ENCODE measurements around the gene ENOX1.

The ENOX1 gene

DNA sequence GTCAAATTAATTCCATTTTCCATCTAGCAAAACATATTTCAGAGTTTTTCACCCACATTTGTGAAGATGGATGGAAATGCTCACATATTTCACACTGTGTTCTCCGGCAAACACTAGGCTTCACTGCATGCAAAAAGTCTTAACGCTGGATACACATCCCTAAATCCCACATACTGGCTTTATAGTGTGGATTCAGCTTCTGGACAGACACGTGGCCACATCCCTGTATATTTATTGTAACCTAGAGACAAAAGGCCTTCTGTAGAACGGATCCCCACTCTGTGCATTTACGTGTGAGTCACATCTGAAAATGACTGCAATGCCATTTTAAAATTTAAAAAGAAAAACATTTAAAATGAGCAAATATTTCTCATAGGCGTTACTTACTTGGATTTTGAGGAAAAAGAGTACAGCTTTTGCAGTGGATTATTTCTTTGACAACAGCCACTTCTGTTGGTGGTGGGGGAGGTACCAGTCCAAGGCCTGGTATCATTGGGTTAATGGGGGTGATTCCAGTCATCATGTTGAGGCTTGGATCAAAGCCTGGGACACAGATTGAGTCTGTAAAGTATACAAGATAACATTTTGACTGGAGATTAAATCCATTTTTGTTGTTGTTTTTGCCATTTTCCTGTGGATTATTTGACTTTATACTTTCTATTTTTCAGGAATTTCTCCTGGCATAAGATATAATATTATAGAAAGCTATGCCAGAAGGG, 425.7 kb downstream of the ENOX1 start:
- Histone ChIP-seq H3K4ac (ENCODE audit: low read depth in 1 of 2, low read length in 2 of 2) (peak overlapping the region in 1 of 2 experiments; percentile 26), H2BK15ac (ENCODE audit: low read depth, poor library complexity, severe bottlenecking) (no peak overlapping the region), H4K8ac (ENCODE audit: low read length) (no peak overlapping the region), H3K9me3 (ENCODE audit: control insufficient read depth, low read length) (no peaks in the 10 kb centered on the region), H2BK120ac (ENCODE audit: low read depth, low read length) (no peak overlapping the region), H2BK12ac (ENCODE audit: low read length in 2 of 2) (no peak overlapping the region), H3K4me2 (ENCODE audit: low read length, poor library complexity, severe bottlenecking) (no peak overlapping the region), H2AFZ (ENCODE audit: low read depth, low read length) (no peak overlapping the region), H3K27me3 (ENCODE audit: control insufficient read depth in 1 of 2, insufficient read depth in 1 of 2, low read length in 2 of 2) (no peaks in the 10 kb centered on the region), H3K36me3 (ENCODE audit: control insufficient read depth in 1 of 2, insufficient read depth in 2 of 2, low read depth in 1 of 2, low read length in 2 of 2) (peaks cover 0 to 12% of the 10 kb centered on the region in 2 experiments), H3K27ac (ENCODE audit: low read length, poor library complexity, severe bottlenecking) (no peak overlapping the region), H3K18ac (ENCODE audit: low read depth in 1 of 2, low read length in 2 of 2) (peak overlapping the region in 1 of 2 experiments; percentile 63), H3K4me1 (ENCODE audit: control insufficient read depth, insufficient read depth, low read depth, low read length) (peaks cover 4% of the 10 kb centered on the region), H4K91ac (ENCODE audit: low read length) (no peak overlapping the region), H3K79me1 (replicated peaks; ENCODE audit: low read length, poor library complexity, severe bottlenecking) (no peaks in the 10 kb centered on the region), H3K4me3 (ENCODE audit: insufficient read depth in 1 of 2, low read depth in 1 of 2, low read length in 2 of 2) (no peak overlapping the region), H3K23ac (ENCODE audit: low read length in 2 of 2) (no peak overlapping the region), H2BK5ac (ENCODE audit: low read depth, low read length, poor library complexity, severe bottlenecking) (no peak overlapping the region), H2AK5ac (ENCODE audit: low read length, severe bottlenecking) (no peak overlapping the region), H3K9ac (ENCODE audit: low read length) (no peak overlapping the region), H3K14ac (ENCODE audit: low read length in 2 of 2) (no peak overlapping the region)
- WGBS: 38% methylated on average over 6 of the region's 6 CpGs
- DNase-seq: peak; percentile 33

DNA sequence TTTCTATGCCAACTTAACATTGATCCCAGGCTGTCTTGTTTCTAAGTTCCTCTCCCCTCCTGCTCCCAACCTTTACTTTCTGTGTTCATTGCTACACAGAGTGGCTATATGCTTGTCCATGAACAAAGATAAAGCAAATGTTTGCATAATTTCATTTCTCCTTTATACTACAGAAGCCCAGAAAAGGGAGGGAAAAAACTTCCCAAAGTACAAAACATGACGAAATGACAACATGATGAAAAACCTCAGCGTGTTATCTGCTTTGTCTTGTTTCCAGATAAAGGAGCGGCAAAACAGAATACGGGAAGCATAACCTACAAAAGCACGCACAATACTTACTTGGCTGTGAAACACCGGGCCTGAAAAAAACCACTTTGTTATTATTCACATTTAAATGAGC, 426.6 kb downstream of the ENOX1 start:
- Histone ChIP-seq H2BK15ac (ENCODE audit: low read depth, poor library complexity, severe bottlenecking) (no peak overlapping the region), H2AK5ac (ENCODE audit: low read length, severe bottlenecking) (no peak overlapping the region), H3K27ac (ENCODE audit: low read length, poor library complexity, severe bottlenecking) (no peak overlapping the region), H3K14ac (ENCODE audit: low read length in 2 of 2) (no peak overlapping the region), H3K18ac (ENCODE audit: low read depth in 1 of 2, low read length in 2 of 2) (no peak overlapping the region), H2BK12ac (ENCODE audit: low read length in 2 of 2) (no peak overlapping the region), H2BK120ac (ENCODE audit: low read depth, low read length) (no peak overlapping the region), H3K4ac (ENCODE audit: low read depth in 1 of 2, low read length in 2 of 2) (no peak overlapping the region), H4K8ac (ENCODE audit: low read length) (no peak overlapping the region), H3K79me1 (replicated peaks; ENCODE audit: low read length, poor library complexity, severe bottlenecking) (no peaks in the 10 kb centered on the region), H2AFZ (ENCODE audit: low read depth, low read length) (no peak overlapping the region), H3K4me1 (ENCODE audit: control insufficient read depth, insufficient read depth, low read depth, low read length) (peaks cover 4% of the 10 kb centered on the region), H4K91ac (ENCODE audit: low read length) (no peak overlapping the region), H3K23ac (ENCODE audit: low read length in 2 of 2) (no peak overlapping the region), H3K27me3 (ENCODE audit: control insufficient read depth in 1 of 2, insufficient read depth in 1 of 2, low read length in 2 of 2) (no peaks in the 10 kb centered on the region), H3K4me2 (ENCODE audit: low read length, poor library complexity, severe bottlenecking) (no peak overlapping the region), H3K36me3 (ENCODE audit: control insufficient read depth in 1 of 2, insufficient read depth in 2 of 2, low read depth in 1 of 2, low read length in 2 of 2) (peaks cover 0 to 20% of the 10 kb centered on the region in 2 experiments), H2BK5ac (ENCODE audit: low read depth, low read length, poor library complexity, severe bottlenecking) (no peak overlapping the region), H3K9ac (ENCODE audit: low read length) (no peak overlapping the region), H3K4me3 (ENCODE audit: insufficient read depth in 1 of 2, low read depth in 1 of 2, low read length in 2 of 2) (no peak overlapping the region), H3K9me3 (ENCODE audit: control insufficient read depth, low read length) (no peaks in the 10 kb centered on the region)
- DNase-seq: no peak
- WGBS: 86% methylated on average over 5 of the region's 6 CpGs

DNA sequence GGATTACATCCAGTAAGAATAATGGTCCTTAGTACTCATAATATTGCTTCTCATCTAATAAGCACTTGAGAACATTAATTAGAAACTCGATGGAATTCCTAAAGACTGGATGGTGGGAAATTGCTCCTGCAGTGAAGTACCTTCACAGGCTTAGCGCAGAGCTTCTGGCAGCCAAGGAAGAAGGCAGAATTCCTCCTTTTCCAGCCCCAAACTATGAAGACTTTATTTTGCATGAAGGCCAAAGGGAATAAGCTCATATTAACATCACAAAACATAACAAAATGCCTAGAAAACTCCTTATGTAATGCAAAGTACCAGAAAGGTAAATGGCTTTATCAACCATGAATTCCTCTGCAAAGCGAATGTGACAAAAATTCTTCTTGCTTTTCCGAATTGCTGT, 427.2 kb downstream of the ENOX1 start:
- H3K4me3 ChIP-seq (ENCODE audit: insufficient read depth in 1 of 2, low read depth in 1 of 2, low read length in 2 of 2): no peak overlapping the region
- DNase-seq: no peak
- H3K18ac ChIP-seq (ENCODE audit: low read depth in 1 of 2, low read length in 2 of 2): no peak overlapping the region
- no peak overlapping the region for H3K9ac ChIP-seq (ENCODE audit: low read length)
- no peak overlapping the region for H2BK15ac ChIP-seq (ENCODE audit: low read depth, poor library complexity, severe bottlenecking)
- no peak overlapping the region for H2AFZ ChIP-seq (ENCODE audit: low read depth, low read length)
- H3K27ac ChIP-seq (ENCODE audit: low read length, poor library complexity, severe bottlenecking): no peak overlapping the region
- no peaks in the 10 kb centered on the region for H3K79me1 ChIP-seq (replicated peaks; ENCODE audit: low read length, poor library complexity, severe bottlenecking)
- no peak overlapping the region for H2BK5ac ChIP-seq (ENCODE audit: low read depth, low read length, poor library complexity, severe bottlenecking)
- no peaks in the 10 kb centered on the region for H3K27me3 ChIP-seq (ENCODE audit: control insufficient read depth in 1 of 2, insufficient read depth in 1 of 2, low read length in 2 of 2)
- H2AK5ac ChIP-seq (ENCODE audit: low read length, severe bottlenecking): no peak overlapping the region
- 67% methylated on average over 4 of the region's 4 CpGs for WGBS
- H3K9me3 ChIP-seq (ENCODE audit: control insufficient read depth, low read length): no peaks in the 10 kb centered on the region
- no peak overlapping the region for H4K8ac ChIP-seq (ENCODE audit: low read length)
- H2BK12ac ChIP-seq (ENCODE audit: low read length in 2 of 2): no peak overlapping the region
- H2BK120ac ChIP-seq (ENCODE audit: low read depth, low read length): no peak overlapping the region
- no peak overlapping the region for H3K23ac ChIP-seq (ENCODE audit: low read length in 2 of 2)
- no peak overlapping the region for H3K14ac ChIP-seq (ENCODE audit: low read length in 2 of 2)
- H4K91ac ChIP-seq (ENCODE audit: low read length): no peak overlapping the region
- H3K36me3 ChIP-seq (ENCODE audit: control insufficient read depth in 1 of 2, insufficient read depth in 2 of 2, low read depth in 1 of 2, low read length in 2 of 2): peaks cover 0 to 26% of the 10 kb centered on the region in 2 experiments
- H3K4me2 ChIP-seq (ENCODE audit: low read length, poor library complexity, severe bottlenecking): no peak overlapping the region
- no peak overlapping the region for H3K4ac ChIP-seq (ENCODE audit: low read depth in 1 of 2, low read length in 2 of 2)
- H3K4me1 ChIP-seq (ENCODE audit: control insufficient read depth, insufficient read depth, low read depth, low read length): peaks cover 2% of the 10 kb centered on the region

DNA sequence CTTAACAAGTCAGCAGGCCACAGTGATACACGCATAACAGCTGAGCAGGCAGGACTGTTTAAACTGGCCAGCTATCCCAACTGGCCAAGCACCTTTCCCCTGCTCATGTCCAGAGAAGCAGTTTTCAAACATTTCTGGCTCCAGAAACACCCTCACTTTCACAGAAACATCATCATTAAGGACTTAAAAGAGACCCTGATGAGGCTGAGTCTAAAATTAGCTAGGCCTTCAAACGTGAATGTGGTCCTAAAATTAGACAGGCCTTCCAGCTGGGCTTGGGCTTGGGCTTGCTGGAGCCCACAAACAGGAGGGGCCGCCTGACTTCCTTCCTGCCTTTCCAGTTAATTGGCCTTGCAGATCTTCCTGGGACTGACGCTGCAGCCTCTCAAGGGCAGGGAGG, 429.2 kb downstream of the ENOX1 start:
- no peak overlapping the region for H2AFZ ChIP-seq (ENCODE audit: low read depth, low read length)
- H2BK5ac ChIP-seq (ENCODE audit: low read depth, low read length, poor library complexity, severe bottlenecking): no peak overlapping the region
- H3K4me1 ChIP-seq (ENCODE audit: control insufficient read depth, insufficient read depth, low read depth, low read length): no peaks in the 10 kb centered on the region
- no peak overlapping the region for H2AK5ac ChIP-seq (ENCODE audit: low read length, severe bottlenecking)
- no peak overlapping the region for H3K9ac ChIP-seq (ENCODE audit: low read length)
- no peak overlapping the region for H2BK15ac ChIP-seq (ENCODE audit: low read depth, poor library complexity, severe bottlenecking)
- no peak overlapping the region for H3K14ac ChIP-seq (ENCODE audit: low read length in 2 of 2)
- no peak overlapping the region for H3K27ac ChIP-seq (ENCODE audit: low read length, poor library complexity, severe bottlenecking)
- no peaks in the 10 kb centered on the region for H3K27me3 ChIP-seq (ENCODE audit: control insufficient read depth in 1 of 2, insufficient read depth in 1 of 2, low read length in 2 of 2)
- H3K4ac ChIP-seq (ENCODE audit: low read depth in 1 of 2, low read length in 2 of 2): no peak overlapping the region
- H3K79me1 ChIP-seq (replicated peaks; ENCODE audit: low read length, poor library complexity, severe bottlenecking): no peaks in the 10 kb centered on the region
- no peak overlapping the region for H2BK120ac ChIP-seq (ENCODE audit: low read depth, low read length)
- no peak for DNase-seq
- no peak overlapping the region for H3K4me3 ChIP-seq (ENCODE audit: insufficient read depth in 1 of 2, low read depth in 1 of 2, low read length in 2 of 2)
- H4K91ac ChIP-seq (ENCODE audit: low read length): no peak overlapping the region
- no peaks in the 10 kb centered on the region for H3K9me3 ChIP-seq (ENCODE audit: control insufficient read depth, low read length)
- H3K36me3 ChIP-seq (ENCODE audit: control insufficient read depth in 1 of 2, insufficient read depth in 2 of 2, low read depth in 1 of 2, low read length in 2 of 2): peaks cover 0 to 26% of the 10 kb centered on the region in 2 experiments
- no peak overlapping the region for H3K18ac ChIP-seq (ENCODE audit: low read depth in 1 of 2, low read length in 2 of 2)
- H2BK12ac ChIP-seq (ENCODE audit: low read length in 2 of 2): peak overlapping the region in 1 of 2 experiments; percentile 12
- H3K4me2 ChIP-seq (ENCODE audit: low read length, poor library complexity, severe bottlenecking): no peak overlapping the region
- peak overlapping the region; percentile 6 for H4K8ac ChIP-seq (ENCODE audit: low read length)
- H3K23ac ChIP-seq (ENCODE audit: low read length in 2 of 2): no peak overlapping the region
- 60% methylated on average over 4 of the region's 4 CpGs for WGBS

Data from mesenchymal stem cell (in vitro differentiated cells and primary cell).